Suppressor macrophage treated with lipopolysaccharide for 4 hours (primary cell): ENCODE data around the gene OR2S2.
"Not testable (repeated sequence)": the region's sequence is repeated elsewhere in the genome, so short reads cannot be mapped to it uniquely, and the experiment has no call there.

ENCODE experiments used
- DNase-seq: peaks from one replicate; pipeline ENCODE4 v3.0.0-alpha.2; 2020

OR2S2 gene

DNA sequence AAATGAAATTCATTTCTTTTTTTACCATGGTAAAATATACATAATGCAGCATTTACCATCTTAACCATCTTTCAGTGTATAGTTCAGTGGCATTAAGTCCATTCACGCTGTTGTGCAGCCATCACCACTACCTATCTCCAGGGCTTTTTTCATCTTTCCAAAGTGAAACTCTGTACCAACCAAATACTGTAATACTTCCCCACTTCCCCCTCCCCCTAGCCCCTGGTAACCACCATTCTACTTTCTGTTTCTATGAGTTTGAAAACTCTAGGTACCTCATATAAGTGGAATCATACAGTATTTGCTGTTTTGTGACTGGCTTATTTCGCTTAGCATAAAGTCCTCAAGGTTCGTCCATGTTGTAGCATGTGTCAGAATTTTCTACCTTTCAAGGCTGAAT is 25.2 kb downstream of the OR2S2 start:
- peak; percentile 45 for DNase-seq

- no peak for DNase-seq
Observed at GRCh38 chr9:35930989-35931388, 27.0 kb downstream of the OR2S2 start.

DNA sequence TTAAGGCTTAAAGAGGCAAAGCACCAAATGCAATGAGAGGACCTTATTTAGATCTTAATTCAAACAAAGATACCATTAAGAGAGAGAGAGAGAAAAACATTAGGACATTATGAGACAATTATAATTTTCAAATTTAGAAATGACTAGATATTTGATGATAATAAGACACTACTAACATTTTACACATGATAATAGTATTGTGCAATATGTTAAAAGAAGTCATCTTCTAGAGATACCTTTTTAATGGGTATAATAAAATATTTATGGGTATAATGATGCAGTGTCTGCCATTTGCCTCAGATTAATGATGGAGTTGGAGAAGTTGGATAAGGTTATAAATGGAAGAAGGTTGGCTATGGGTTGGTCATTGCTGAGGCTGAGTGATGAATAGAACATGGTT is 27.4 kb downstream of the OR2S2 start:
- no peak for DNase-seq

GRCh38 chr9:35929453-35929718 is 28.6 kb downstream of the OR2S2 start:
- no peak for DNase-seq

GRCh38 chr9:35928591-35929452 is 29.1 kb downstream of the OR2S2 start:
- DNase-seq: no peak

DNA sequence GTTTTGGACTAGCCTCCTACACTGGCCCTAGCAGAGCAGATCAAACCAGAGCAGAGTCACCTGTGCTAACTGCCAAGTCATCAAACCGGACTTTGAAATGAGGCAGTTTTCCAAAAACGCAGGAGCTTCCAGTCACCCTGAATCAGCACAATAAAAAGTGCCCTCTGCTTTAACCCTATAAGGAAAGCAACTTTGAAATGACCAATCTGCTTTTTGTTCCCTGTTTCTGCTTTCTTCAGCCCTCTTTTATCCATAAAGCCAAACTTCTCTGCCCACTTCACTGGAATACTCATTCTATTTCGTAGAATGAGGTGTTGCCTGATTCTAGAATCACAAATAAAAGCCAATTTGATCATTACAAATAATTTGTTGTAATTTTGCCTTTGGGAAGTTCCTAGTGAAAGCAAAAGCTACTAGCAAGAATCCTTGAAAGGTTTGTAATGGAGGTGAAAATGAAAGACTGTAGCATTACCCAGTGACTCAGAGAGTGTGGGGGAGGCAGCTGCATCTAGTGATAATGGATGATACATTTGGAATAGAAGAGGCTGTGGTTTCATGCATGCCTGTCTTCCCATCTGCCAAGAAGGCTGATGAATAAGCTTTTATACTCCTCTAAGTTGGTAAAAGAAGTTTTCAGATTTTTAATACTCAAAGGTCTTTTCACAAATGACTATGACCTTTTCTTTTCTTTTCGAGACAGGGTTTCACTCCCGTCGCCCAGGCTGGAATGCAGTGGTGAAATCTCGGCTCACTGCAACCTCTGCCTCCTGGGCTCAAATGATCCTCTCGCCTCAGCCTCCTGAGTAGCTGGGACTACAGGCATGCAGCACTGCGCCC is 33.8 kb downstream of the OR2S2 start:
- peak; percentile 83 for DNase-seq

DNA sequence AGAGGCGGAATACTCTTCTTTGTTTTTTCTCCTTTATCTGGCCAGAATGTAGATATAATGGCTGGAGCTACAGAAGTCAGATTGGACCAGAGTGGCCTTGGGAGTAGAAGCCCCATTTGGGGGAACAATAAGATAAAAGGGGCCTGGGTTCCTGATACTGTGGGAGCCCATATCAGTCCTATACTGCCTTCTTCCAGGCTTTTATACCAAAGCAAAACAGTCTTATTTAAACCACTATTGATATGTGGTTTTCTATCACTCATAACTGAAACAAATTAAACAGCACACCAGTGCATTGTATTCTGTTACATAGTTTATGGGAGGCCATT is 34.4 kb downstream of the OR2S2 start:
- no peak for DNase-seq

DNA sequence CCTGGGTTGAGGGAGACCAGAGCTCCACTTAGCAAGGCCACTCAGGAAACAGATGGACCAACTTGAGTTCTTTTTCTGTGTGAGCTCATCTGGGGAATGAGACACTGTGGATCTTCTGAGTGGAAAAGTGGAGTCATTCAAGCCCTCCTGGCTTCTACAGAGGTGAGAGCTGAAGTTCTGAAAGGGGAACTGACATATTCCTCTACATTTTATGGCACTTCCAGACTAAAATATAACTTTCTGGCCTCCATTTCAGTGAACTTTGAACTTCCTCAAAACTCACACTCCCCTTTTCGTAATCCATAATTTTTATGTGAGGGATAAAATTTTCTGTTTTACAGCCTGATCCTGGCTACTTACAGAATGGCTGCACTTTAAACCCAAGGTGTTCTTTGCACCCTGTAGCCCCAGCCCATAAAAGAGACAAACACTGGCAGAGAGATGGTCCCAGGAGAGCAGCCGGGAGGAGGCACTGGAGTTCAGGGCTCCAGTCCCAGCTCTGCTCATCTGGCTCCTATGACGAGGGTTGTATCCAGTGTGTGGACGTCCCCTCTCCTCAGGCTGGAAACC is 37.8 kb downstream of the OR2S2 start:
- peak; percentile 24 for DNase-seq

- DNase-seq: no peak
Observed at GRCh38 chr9:35919212-35920008, 38.5 kb downstream of the OR2S2 start.

GRCh38 chr9:35918780-35919179 is 39.2 kb downstream of the OR2S2 start:
- no peak for DNase-seq

- DNase-seq: no peak
Observed at GRCh38 chr9:35917261-35917660, 40.7 kb downstream of the OR2S2 start.

- DNase-seq: no peak
Observed at GRCh38 chr9:35915681-35916294, 42.2 kb downstream of the OR2S2 start.

DNA sequence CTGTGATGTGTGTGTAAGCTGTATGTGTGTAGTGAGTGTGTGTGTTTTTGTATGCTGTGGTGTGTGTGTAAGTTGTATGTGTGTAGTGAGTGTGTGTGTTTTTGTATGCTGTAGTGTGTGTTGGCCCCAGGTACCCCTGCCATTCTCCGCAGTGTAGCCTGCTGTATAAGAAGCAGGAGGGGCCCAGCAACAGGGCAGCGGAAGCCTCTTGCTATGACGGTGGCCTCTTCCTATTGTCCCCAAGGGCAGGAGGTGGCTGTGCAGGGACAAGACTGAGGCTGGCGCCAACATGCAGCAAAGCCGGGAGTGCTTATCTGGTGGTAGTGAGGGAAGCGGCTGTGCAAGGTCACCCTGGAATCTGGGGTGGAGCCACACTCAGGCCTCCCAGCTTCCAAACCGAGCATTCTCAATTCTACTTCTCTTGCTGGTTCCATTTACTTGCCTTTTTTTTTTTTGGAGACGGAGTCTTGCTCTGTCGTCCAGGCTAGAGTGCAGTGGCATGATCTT is 43.6 kb downstream of the OR2S2 start:
- DNase-seq: no peak

DNA sequence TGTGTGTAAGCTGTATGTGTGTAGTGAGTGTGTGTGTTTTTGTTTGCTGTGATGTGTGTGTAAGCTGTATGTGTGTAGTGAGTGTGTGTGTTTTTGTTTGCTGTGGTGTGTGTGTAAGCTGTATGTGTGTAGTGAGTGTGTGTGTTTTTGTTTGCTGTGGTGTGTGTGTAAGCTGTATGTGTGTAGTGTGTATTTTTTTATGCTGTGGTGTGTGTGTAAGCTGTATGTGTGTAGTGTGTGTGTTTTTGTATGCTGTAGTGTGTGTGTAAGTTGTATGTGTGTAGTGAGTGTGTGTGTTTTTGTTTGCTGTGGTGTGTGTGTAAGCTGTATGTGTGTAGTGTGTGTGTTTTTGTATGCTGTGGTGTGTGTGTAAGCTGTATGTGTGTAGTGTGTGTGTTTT is 44.5 kb downstream of the OR2S2 start:
- not testable (repeated sequence) for DNase-seq

DNA sequence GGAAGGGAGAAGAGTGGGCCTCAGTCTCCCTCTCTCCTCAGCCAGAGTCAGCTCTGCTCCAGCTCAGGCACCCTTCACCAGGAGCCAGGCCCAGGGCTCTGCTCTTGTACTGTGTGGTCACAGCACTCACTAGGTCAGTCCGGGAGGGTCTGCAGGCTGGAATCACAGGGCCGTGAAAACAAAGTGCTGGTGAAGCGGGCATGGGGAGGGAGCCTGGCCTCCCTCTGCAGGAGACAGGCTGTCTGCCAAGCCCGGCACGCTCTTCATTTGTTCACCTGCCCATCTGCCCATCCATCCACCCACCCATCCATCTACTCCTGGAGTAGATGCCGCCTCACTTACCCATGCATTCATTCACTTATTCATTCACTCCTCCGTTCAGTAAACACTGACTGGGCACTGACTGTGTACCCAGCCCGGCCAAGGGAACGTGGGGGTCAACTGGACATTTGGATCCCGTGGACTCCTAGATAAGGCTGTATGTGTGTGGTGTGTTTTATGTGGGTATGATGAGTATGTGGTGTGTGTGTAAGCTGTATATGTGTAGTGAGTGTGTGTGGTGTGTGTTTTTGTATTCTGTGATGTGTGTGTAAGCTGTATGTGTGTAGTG is 45.1 kb downstream of the OR2S2 start:
- DNase-seq: no peak

GRCh38 chr9:35911690-35912089 is 46.3 kb downstream of the OR2S2 start:
- DNase-seq: no peak

GRCh38 chr9:35910613-35911359 is 47.2 kb downstream of the OR2S2 start:
- DNase-seq: peak; percentile 27

DNA sequence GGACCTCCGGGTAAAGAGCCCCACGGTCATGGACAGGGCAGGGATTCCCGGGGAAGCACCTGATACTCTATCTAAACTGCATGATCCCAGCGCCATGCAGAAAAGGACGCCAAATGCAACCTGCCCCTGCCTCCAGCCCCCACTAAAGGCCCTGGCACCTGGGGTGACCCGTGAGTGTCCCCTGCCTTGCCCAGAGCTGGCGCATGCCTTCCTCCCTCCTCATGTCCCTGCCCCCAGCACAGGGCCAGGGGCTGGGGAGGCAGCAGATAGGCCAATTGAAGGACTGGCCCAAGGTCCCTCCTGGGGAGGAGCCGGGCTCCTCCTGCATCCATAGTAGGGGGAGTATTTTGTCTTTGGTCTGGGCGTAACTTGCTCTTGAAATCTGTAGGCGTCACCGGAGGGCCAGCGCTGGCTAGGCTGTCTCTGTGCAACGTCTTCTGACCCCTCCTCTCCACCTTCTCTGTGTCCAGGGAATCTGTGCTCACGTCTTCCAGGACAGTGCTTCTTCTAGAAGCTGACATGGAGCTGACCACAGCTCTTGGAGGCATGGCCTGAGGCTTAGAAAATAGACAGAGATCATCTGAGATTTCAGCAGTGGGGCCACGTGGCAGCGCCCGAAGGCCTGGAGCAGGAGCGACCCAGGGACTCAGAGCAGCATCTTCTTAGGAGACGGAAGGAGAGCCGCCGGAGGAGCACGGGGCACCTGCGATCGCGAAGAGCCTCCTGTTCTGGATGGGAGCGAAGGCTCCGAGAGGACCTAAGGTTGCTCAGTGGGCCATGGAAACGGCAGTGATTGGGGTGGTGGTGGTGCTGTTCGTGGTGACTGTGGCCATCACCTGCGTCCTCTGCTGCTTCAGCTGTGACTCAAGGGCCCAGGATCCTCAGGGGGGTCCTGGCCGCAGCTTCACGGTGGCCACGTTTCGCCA is 48.0 kb downstream of the OR2S2 start:
- no peak for DNase-seq

- no peak for DNase-seq
Observed at GRCh38 chr9:35909274-35909673, 48.7 kb downstream of the OR2S2 start, which contains the start of gene SPAAR. Gene SPAAR, plus strand, starts transcription at chr9:35909490. Its CDS starts 974 bp downstream, at chr9:35910464.

GRCh38 chr9:35908504-35909125 is 49.3 kb downstream of the OR2S2 start:
- no peak for DNase-seq
